SK-N-MC (cell line): Measurements from ENCODE around the gene VASH2.
"Not testable (repeated sequence)": the region's sequence is repeated elsewhere in the genome, so short reads cannot be mapped to it uniquely, and the experiment has no call there.

Source experiments
- DNase-seq: peaks from one replicate; pipeline ENCODE4 v3.0.0-alpha.2; 2011; ENCODE audit warnings: low read depth, low spot score
- H3K27ac ChIP-seq: fragments of 200-600 bp; sonication (generic); 2 replicates; pipeline ENCODE4 v1.5.1; 2016; ENCODE audit warnings: mixed run types
- H3K36me3 ChIP-seq: fragments of 200-600 bp; sonication (generic); 2 replicates; pipeline ENCODE4 v1.6.1; 2017; ENCODE audit warnings: antibody characterized with exemption, low read length, mixed read lengths; ENCODE audit not compliant: insufficient read depth
- H3K4me3 ChIP-seq: fragments of 200-600 bp; sonication (generic); 2 replicates; pipeline ENCODE4 v1.5.1; 2016
- H3K9ac ChIP-seq: fragments of 200-600 bp; sonication (generic); 2 replicates; pipeline ENCODE4 v1.8.0; 2017; ENCODE audit warnings: mixed run types, mixed read lengths; ENCODE audit not compliant: insufficient read length
- H3K9me3 ChIP-seq: fragments of 200-600 bp; sonication (generic); 2 replicates; pipeline ENCODE4 v1.6.1; 2017; ENCODE audit warnings: low read depth, mild to moderate bottlenecking, antibody characterized with exemption, low read length, moderate library complexity, mixed read lengths
- EZH2 ChIP-seq: fragments of 200-600 bp; sonication (generic); IDR thresholded peaks from one replicate; pipeline ENCODE4 v1.6.1; 2017; ENCODE audit warnings: antibody characterized with exemption
- FOXP2 ChIP-seq: optimal IDR thresholded peaks from 2 replicates; pipeline ENCODE3; 2011; ENCODE audit warnings: mild to moderate bottlenecking, moderate library complexity; ENCODE audit not compliant: insufficient read depth; ENCODE audit errors: extremely low read length, control extremely low read depth
- POLR2AphosphoS5 ChIP-seq: IDR thresholded peaks from 2 replicates; pipeline ENCODE4 v1.6.1; 2012; ENCODE audit warnings: mild to moderate bottlenecking, low read depth, low read length, borderline replicate concordance

VASH2 gene

GRCh38 chr1:212950243-212951125 lies at the start of gene VASH2:
VASH2 (plus strand) TSS chr1:212950541; CDS start chr1:212951543, 1,002 bp downstream.
- Histone ChIP-seq H3K36me3 (no peaks in the 10 kb centered on the region), H3K9me3 (no peaks in the 10 kb centered on the region), H3K27ac (no peak within 1 kb of the TSS), H3K4me3 (peak within 1 kb of the TSS; percentile 84), H3K9ac (peak within 1 kb of the TSS; percentile 65)
- peak; percentile 40; the same call in 1 of the 2 replicates for TF ChIP-seq POLR2AphosphoS5
- TF ChIP-seq EZH2, result no peak
- DNase-seq, result no peak

GRCh38 chr1:212901290-212901689 lies 49.1 kb upstream of the VASH2 start:
- Histone ChIP-seq H3K36me3 (peaks cover 27% of the 10 kb centered on the region), H3K27ac (no peak overlapping the region), H3K4me3 (no peak overlapping the region), H3K9ac (no peak overlapping the region), H3K9me3 (no peaks in the 10 kb centered on the region)
- no peak for DNase-seq
- TF ChIP-seq FOXP2 (no peak), EZH2 (no peak), POLR2AphosphoS5 (no peak)

- no peak overlapping the region for H3K4me3 ChIP-seq
- H3K36me3 ChIP-seq, result peaks cover 24% of the 10 kb centered on the region
- no peak overlapping the region for H3K9ac ChIP-seq
- no peaks in the 10 kb centered on the region for H3K9me3 ChIP-seq
- no peak for TF ChIP-seq FOXP2
- no peak for TF ChIP-seq POLR2AphosphoS5
- no peak for TF ChIP-seq EZH2
- no peak overlapping the region for H3K27ac ChIP-seq
- DNase-seq, result no peak
These were observed 48.3 kb upstream of the VASH2 start for GRCh38 chr1:212902054-212902453.

DNA sequence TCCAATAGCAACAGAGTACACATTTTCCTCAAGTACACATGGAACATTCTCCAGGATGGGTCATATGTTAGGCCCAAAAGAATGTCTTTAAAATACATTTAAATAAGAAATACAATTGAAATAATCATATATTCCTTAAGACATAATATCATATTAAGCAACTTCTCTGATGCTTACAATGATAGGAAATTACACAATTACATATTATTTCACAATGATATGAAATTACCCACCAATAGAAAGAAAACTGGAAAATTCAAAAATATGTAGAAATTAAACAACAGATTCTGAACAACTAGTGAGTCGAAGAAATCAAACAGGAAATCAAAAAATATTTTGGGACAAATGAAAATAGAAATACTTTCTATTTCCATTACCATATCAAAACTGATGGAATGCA lies 46.7 kb upstream of the VASH2 start:
- DNase-seq, result no peak
- no peak overlapping the region for H3K9ac ChIP-seq
- no peaks in the 10 kb centered on the region for H3K9me3 ChIP-seq
- H3K36me3 ChIP-seq, result peaks cover 10% of the 10 kb centered on the region
- TF ChIP-seq EZH2 (no peak), FOXP2 (no peak), POLR2AphosphoS5 (no peak)
- H3K27ac ChIP-seq, result no peak overlapping the region
- H3K4me3 ChIP-seq, result no peak overlapping the region

DNA sequence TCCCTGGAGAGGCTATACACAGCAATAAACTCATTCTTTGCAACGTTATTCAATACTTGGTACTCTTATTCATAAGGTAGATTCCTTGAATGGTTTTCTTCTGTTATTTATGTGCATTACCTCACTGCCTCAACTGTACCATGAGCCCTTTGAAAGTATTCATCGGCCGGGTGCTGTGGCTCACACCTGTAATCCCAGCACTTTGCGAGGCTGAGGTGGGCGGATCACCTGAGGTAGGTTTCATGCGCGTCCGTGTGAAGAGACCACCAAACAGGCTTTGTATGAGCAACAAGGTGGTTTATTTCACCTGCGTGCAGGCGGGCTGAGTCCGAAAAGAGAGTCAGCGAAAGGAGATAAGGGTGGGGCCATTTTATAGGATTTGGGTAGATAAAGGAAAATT lies 42.3 kb upstream of the VASH2 start:
- not testable (repeated sequence) for H3K27ac ChIP-seq, H3K9me3 ChIP-seq, H3K9ac ChIP-seq, DNase-seq, H3K4me3 ChIP-seq, H3K36me3 ChIP-seq

GRCh38 chr1:212908971-212909370 lies 41.4 kb upstream of the VASH2 start:
- no peaks in the 10 kb centered on the region for H3K36me3 ChIP-seq
- H3K4me3 ChIP-seq, result no peak overlapping the region
- H3K9ac ChIP-seq, result no peak overlapping the region
- DNase-seq, result no peak
- H3K9me3 ChIP-seq, result no peaks in the 10 kb centered on the region
- H3K27ac ChIP-seq, result no peak overlapping the region
- TF ChIP-seq EZH2, result no peak
- TF ChIP-seq POLR2AphosphoS5, result no peak
- TF ChIP-seq FOXP2, result no peak

DNA sequence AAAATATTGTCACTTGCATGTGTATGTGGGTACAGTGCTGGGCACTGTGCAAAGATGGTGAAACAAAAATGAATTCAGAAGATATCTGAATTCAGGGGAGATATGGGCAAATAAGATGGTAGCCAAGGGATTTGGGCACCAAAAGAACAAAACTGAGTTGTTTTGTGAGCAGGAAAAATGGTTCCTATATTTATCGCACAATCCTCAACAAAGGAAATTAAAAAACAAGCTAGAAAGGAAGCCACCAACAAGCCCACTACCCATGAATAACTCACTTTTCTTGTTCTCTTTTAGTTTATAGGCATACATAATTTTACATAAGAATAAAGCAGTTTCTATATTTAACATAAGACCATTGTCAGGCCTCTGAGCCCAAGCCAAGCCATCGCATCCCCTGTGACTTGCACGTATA lies 40.7 kb upstream of the VASH2 start:
- Histone ChIP-seq H3K9ac (no peak overlapping the region), H3K27ac (no peak overlapping the region), H3K36me3 (no peaks in the 10 kb centered on the region), H3K4me3 (no peak overlapping the region), H3K9me3 (no peaks in the 10 kb centered on the region)
- TF ChIP-seq POLR2AphosphoS5, result no peak
- TF ChIP-seq EZH2, result no peak
- TF ChIP-seq FOXP2, result no peak
- no peak for DNase-seq

- not testable (repeated sequence) for DNase-seq, H3K9ac ChIP-seq, H3K27ac ChIP-seq, H3K9me3 ChIP-seq, H3K36me3 ChIP-seq, H3K4me3 ChIP-seq
These were observed 40.1 kb upstream of the VASH2 start for GRCh38 chr1:212910213-212910612.

DNA sequence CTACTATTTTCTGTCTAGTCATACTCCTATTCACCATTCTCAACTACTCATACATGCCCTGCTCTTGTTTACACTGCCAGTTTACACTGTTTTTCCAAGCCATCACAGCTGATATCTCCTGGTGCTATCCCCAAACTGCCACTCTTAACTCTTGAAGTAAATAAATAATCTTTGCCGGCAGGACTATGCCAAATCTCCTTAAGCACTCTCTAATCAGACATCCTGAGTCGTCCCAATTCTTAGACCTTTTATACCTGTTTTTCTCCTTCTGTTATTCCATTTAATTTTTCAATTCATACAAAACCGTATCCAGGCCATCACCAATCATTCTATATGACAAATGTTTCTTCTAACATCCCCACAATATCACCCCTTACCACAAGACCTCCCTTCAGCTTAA lies 36.7 kb upstream of the VASH2 start:
- not testable (repeated sequence) for H3K36me3 ChIP-seq, H3K9me3 ChIP-seq, DNase-seq, H3K9ac ChIP-seq, H3K4me3 ChIP-seq, H3K27ac ChIP-seq

DNA sequence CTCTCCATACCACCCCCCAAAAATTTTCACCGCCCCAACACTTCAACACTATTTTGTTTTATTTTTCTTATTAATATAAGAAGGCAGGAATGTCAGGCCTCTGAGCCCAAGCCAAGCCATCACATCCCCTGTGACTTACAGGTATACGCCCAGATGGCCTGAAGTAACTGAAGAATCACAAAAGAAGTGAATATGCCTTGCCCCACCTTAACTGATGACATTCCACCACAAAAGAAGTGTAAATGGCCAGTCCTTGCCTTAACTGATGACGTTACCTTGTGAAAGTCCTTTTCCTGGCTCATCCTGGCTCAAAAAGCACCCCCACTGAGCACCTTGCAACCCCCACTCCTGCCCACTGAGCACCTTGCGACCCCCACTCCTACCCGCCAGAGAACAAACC lies 36.2 kb upstream of the VASH2 start:
- not testable (repeated sequence) for H3K36me3 ChIP-seq, H3K27ac ChIP-seq, H3K4me3 ChIP-seq, H3K9ac ChIP-seq, DNase-seq, H3K9me3 ChIP-seq
